Measurements from ENCODE around the gene MAN1B1.

MAN1B1 gene

DNA sequence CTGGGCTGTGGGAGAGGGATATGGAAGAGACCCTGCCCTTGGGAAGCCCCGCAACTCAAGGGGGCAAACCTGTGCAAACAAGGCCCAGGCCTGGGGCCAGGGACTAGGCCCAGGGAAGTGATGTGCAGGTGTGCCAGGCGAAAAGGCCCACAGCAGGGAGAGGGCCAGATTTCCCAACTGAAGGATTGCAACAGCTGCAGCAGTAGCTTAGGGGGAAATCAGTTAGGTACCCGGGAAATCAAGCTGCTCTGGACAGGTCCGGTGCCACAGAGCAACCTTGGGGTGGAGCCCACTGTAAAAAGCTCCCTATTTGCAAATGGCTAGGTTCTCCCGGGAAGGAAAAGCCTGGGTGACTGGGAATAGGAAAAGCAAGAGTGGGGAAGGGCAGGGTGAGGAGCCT is 62.6 kb downstream of the MAN1B1 start:
- DNase-seq, result no peak

DNA sequence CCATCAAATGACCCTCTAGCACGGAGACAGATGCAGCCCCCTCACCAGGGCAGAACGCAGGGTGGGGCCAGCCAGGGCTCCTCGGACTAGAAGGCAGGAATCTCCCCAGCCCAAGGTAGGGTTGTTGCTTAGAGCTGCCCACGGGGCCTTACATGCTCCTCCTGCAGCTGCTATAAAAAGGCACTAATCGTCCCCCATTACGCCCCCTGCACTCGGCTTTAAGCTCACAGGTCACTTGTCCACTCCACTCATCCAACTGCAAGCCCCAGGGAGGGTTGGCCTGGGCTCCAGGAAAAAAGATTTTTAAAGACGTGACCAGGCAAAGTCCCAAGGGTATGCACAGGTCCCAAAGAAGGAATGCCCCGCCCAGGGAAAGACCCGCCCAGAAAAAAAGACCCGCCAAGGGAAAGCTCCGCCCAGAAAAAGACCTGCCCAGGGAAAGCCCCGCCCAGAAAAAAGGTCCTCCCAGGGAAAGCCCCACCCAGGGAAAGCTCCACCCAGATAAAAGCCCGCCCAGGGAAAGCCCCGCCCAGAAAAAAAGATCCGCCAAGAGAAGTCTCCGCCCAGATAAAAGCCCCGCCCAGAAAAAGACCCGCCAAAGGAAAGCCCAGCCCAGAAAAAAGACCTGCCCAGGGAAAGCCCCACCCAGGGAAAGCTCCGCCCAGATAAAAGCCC is 63.3 kb downstream of the MAN1B1 start:
- peak; percentile 83 for DNase-seq

DNA sequence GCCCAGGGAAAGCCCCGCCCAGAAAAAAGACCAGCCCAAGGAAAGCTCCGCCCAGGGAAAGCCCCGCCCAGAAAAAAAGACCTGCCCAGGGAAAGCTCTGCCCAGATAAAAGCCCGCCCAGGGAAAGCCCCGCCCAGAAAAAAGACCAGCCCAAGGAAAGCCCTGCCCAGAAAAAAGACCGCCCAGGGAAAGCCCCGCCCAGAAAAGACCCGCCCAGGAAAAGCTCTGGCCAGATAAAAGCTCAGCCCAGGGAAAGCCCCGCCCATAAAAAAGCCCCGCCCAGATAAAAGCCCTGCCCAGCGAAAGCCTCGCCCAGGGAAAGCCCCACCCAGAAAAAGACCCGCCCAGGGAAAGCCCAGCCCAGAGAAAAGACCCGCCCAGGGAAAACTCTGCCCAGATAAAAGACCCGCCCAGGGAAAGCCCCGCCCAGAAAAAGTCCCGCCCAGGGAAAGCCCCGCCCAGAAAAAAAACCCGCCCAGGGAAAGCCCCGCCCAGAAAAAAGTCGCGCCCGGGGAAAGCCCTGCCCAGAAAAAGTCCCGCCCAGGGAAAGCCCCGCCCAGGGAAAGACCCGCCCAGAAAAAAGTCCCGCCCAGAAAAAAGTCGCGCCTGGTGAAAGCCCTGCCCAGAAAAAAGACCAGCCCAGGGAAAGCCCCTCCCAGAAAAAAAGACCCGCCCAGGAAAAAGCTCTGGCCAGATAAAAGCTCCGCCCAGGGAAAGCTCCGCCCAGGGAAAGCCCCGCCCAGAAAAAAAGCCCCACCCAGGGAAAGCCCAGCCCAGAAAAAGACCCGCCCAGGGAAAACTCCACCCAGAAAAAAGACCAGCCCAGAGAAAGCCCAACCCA is 64.1 kb downstream of the MAN1B1 start:
- peak; percentile 83 for DNase-seq

DNA sequence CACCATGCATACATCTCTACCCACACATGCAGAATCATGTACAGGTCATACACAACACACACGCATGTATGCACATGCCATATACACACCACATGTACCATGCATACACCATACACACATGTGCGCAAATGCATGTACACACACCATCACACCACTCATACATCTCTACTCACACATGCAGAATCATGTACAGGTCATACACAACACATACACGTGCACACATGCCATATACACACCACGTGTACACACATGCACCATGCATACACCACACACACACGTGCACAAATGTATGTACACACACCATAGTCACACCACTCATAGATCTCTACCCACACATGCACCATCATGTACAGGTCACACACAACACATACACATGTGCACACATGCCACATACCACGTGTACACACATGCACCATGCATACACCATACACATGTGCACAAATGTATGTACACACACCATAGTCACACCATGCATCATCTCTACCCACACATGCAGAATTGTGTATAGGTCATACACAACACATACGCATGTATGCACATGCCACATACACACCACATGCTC is 66.1 kb downstream of the MAN1B1 start:
- no peak for DNase-seq

DNA sequence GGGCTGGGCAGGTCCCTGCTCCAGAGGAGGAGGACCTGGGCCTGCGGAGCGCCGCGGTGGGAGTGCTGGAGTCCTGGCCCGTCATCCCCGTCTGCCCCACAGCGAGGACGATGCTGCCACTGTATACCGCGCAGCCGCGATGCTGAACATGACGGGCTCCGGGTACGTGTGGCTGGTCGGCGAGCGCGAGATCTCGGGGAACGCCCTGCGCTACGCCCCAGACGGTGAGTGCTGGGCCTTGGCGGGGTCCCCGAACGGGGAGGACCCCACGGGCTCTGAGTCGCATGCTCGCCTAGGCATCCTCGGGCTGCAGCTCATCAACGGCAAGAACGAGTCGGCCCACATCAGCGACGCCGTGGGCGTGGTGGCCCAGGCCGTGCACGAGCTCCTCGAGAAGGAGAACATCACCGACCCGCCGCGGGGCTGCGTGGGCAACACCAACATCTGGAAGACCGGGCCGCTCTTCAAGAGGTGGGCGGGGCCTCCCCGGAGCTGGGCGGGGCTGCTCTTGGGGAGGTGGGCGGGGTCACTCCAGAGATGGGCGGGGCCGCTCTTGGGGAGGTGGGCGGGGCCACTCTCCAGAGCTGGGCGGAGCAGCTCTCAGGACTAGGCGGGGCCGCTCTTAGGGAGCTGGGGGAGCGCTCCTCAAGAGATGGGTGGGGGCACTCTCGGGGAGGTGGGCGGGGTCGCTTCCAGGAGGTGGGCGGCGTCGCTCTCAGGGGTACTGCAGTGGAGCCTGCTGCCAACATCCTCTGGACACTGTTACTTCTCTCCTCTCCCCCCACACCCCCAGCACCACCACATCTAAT is 70.0 kb downstream of the MAN1B1 start:
- DNase-seq, result no peak

DNA sequence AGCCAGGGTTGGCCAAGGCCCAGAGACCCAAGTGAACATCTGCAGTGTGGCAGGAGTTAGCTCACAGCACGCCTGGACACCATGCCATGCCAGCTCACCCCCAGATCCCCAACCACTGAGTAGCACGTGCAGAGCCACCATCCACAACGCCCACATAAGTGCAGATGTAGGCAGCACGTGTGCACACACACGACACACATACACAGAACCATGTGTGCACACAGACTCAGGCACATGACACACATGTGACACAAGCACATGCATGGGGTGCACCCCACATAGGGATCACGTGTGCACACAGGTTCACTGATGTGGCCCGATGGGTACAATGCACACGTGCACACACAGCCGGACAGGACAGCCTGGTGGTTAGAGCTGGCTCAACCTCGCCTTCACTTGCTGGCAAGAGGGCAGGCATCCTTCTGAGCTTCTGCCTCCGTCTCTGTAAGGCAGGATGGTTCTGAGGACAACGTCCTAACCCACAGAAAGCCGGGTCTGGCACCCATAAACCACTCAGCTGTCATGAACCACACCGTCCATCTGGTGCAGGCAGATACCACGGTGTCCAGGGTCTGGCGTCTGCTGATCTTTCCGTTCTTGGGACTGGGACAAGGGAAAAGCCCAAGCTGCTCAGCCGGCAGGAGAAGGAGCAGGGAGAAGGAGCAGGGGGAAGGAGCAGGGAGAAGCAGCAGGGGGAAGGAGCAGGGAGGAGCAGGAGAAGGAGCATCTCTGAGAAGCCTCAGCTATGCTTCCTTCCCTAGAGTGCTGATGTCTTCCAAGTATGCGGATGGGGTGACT is 71.0 kb downstream of the MAN1B1 start:
- DNase-seq, result no peak

DNA sequence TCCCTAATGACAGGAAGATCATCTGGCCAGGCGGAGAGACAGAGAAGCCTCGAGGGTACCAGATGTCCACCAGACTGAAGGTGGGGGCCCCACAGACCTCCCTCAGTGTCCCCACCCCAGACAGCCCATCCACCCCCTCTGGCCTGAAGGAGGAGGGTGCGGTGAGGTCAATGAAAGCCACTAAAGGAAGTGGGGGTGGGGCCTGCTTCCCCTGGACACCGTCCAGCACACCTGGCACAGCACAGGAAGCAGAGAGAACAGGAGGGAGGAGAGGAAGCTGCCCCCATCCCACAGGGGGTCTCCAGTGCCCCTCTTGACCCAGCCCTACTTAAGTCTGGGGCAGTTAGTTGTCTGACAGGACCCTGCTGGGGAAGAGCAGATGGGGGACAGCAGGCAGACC is 71.8 kb downstream of the MAN1B1 start:
- DNase-seq, result no peak

Data from SHP77 treated with DMSO at 0.1 percent for 48 hours (cell line).